NCI-H524 treated with DMSO at 0.1 percent for 48 hours (cell line): ENCODE measurements around the gene SLC8A3.
A peak's percentile ranks its signal among the peaks of the same experiment; 100 is the strongest.
"Not testable (repeated sequence)": the region's sequence is repeated elsewhere in the genome, so short reads cannot be mapped to it uniquely, and the experiment has no call there.

Experiments used
- DNase-seq: peaks from one replicate; lab custom pipeline; 2025; lab: John Stamatoyannopoulos, UW

Gene SLC8A3

GRCh38 chr14:70188659-70189455 is at the start of gene SLC8A3:
TSS of gene SLC8A3 (minus strand) at chr14:70188951. CDS start at chr14:70168422, 20,529 bp downstream.
- DNase-seq: peak; percentile 82

DNA sequence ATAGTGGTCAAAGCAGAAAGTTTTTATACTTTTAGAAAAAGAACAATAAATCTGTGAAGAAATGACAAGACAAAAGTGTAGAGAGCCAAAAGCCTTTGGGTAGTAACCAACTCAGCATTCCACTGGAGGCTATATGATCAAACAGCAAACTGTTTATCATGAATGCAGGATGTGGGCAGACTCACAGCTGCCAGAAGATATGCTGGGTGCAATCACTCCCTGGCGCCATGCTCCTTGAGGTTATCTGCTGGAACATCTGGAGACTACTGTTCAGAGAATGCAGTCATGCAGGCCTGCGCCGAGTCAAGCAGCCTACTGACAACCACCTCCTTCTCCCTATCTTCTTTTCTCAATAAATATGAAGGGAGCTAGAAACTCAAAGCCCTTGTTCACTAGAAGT is 49.0 kb upstream of the SLC8A3 start:
- DNase-seq: no peak

GRCh38 chr14:70234066-70234950 is 45.6 kb upstream of the SLC8A3 start:
- DNase-seq: no peak

GRCh38 chr14:70231756-70232544 is 43.2 kb upstream of the SLC8A3 start:
- DNase-seq: not testable (repeated sequence)

DNA sequence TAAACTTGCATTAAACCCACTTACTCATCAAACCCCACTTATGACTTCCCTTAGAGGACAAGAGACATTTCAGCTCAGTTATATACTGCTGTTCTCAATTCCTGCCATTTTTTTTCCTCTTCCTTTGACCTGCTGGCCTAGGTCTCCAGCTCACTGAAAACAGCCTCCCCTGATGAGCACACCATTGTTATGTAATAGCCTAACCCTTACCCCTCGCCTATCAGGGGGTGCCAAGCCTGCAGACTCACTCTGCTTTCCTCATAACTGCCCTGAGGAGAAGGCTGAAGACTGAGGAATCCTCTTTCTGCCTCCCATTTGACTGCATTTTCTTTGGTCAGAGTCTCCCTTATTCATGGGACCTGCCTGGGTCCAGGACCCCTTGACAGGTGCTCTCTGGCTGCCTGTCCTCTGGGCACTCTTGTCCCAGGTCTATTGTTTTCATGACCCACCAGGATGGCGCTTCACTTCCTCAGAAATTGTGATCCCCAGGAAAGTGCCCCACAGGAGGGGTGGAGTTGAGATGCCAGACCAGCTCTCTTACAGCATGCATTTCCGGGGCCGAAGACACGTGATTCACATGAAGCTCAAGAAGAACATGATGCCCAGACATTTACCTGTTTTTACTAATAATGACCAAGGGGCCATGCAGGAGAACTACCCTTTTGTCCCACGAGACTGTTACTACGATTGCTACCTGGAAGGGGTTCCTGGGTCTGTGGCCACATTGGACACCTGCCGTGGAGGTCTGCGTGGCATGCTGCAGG is 41.3 kb upstream of the SLC8A3 start:
- not testable (repeated sequence) for DNase-seq

DNA sequence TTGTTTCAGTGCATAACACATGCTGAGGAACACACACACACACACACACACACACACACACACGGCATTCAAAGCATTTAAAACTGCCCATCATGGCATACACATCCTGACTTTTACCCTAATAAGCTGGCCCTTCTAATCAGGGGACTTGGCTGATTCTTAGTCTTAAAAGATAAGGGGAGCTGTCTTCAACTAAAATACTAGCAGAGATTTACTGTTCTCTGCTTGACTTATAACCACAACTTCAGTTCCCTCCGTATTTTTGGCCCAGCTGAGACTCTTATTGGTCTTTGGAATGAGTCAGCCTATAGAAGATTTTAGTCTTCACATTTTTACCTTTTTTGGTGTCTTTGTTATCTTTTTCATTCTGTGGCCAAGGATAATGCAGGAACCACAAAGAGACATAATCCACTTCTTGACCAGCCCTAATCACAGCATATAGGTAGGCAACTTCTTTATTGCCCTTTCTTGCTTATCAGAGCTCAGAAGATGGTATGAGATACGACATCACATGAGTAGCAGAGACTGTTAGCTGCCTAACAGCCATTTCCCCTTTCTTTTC is 25.1 kb upstream of the SLC8A3 start:
- DNase-seq: no peak

- DNase-seq: no peak
Observed at GRCh38 chr14:70212752-70213151, 24.0 kb upstream of the SLC8A3 start.

DNA sequence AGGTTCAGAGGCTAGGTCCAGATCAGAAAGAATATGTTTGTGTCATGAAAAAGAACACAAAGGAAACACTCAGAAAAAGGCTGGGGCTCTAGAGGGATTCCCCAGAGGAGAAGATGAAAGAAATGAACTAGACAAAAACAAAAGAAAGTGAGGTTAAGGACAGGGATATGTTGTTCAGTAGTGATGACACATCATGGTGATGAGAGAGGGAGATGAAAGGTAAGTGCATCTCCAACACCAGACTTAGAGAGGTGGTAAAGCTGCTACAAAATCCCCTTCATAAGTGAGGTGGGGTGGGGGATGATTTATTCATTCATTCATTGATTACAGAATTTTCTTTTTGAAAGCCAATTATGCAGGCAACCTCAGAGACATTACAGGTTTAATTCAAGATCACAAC is 19.6 kb upstream of the SLC8A3 start:
- no peak for DNase-seq

DNA sequence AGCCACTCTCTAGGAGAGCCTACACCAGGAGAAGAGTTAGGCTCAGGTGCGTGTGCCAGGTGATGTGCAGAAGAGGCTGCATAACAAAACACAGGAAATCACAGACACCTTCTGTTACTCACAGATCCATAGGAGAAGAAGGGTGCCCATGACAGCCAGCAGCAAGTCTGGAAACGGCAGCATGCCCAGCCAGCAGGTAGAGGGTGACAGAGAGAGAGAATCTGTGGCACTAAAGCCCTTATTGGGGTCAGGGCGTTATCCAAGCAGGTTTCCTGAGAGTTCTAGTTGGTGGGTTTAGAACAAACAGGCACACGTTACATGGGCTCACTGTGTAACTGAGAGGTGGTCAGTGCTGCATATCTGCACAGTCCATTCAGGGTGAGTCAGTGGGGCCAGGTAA is 14.9 kb upstream of the SLC8A3 start:
- DNase-seq: no peak

DNA sequence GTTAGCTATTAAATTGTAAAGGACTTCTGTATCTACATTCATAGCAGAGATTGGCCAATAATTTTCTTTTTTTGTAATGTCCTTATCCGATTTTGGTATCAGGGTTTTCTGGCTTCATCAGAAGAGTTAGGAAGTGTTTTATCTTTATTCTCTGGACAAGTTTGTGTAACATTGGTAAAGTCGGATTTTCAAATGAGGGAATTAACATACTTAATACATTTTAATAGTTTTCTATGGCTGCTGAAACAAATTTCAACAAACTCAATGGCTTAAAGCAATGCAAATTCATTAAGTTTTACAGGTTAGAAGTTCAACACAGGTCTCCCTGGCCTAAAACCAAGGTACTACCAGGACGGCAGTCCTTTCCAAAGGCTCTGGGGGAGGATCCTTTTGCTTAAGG is 13.2 kb upstream of the SLC8A3 start:
- no peak for DNase-seq

DNA sequence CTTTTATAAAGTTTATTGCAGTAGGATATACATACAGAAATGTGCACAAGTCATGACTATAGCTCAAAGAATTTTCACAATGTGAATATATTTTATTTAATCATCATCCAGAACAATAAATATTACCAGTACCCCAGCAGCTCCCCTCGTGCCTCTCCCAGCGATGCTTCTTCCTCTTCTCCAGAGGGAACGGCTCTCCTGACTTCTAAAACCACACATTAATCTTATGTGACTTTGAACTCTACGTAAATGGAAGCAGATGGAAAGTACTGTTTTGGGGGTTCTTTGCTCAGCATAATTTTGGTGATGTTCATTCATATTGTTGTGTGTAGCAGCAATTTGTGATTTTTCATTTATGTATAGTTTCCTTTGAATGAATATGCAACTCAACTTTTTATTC is 4.6 kb upstream of the SLC8A3 start:
- DNase-seq: no peak

- DNase-seq: no peak
Observed at GRCh38 chr14:70192915-70193314, 4.2 kb upstream of the SLC8A3 start.

GRCh38 chr14:70190156-70190555 is 1.4 kb upstream of the SLC8A3 start:
- DNase-seq: no peak

GRCh38 chr14:70189456-70190077 is 816 bp upstream of the SLC8A3 start:
- no peak for DNase-seq

- DNase-seq: no peak
Observed at GRCh38 chr14:70188322-70188658, 461 bp downstream of the SLC8A3 start.

DNA sequence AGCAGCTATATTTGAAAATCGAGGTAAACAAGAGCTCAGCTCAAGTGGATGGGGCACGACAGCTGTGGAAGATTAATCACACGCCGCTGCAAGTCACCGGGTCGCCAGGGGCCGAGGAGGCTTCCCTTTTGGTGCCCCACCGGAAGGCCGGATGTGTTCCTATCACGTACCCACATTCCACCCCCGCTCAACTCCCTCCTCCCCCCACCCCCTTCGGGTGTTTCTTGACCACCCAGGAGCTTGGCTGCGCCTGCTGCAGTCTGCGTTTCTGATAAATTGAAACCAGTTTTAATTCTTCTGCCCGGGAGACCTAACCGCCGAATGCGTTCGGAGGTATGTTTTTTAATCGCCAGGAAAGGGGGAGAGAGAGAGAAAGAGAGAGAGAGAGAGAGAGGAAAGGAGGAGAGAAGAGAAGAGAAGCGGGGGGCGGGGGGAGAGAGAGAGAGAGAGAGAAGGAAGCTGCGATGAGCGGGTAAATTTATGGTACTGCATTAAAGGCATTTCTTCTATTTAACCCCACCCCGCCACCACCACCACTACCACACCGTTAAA is 1.8 kb downstream of the SLC8A3 start:
- peak; percentile 78 for DNase-seq

DNA sequence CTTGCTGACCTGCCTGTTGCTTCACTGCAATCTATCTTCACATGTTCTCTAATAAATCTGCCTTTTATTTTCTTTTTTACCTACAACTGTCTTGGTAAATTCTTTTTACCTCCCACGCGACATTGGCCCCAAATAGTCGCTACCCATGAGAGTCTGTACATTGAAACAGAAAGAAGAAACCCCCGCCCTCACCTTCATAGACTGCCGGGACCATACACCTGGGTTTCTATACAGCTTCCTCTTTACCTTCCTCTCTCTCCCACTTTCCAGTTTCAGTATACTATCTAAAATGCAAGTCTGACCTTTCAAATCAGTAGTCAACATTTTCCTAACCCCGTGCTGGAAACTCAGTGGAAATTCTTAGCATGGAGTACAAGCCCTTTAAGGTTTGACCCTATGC is 4.8 kb downstream of the SLC8A3 start:
- DNase-seq: no peak

- DNase-seq: peak; percentile 45
Observed at GRCh38 chr14:70181276-70181675, 7.5 kb downstream of the SLC8A3 start.

DNA sequence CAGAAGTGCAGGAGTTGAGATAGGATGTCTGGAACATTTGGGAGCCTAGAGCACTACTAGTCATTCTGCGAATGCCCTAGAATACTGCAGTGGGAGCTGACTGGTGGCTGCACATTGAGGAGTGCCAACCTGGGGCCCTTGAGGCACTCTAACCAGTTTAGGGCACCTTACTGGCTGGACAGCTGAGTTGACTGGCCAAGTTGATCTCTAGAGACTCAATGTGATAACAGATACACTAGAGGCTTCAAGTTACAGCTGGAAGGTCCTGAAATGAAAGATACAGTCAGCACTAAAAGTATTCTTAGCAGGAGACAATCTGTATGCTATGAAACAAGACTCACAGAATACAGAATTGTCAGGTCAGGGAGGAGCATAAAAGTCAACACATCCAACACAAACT is 8.0 kb downstream of the SLC8A3 start:
- no peak for DNase-seq

GRCh38 chr14:70177081-70177800 is 11.5 kb downstream of the SLC8A3 start:
- DNase-seq: peak; percentile 51
